ENCODE data around the gene DLAT. TPM values are rescaled to one million over a fixed set of nuclear protein-coding genes. Genes with fewer than 3 reads are reported as not detected.

Gene DLAT
- 10 to 100 TPM; 33.9 to 52.0 (median 39.0) TPM for total RNA-seq

DNA sequence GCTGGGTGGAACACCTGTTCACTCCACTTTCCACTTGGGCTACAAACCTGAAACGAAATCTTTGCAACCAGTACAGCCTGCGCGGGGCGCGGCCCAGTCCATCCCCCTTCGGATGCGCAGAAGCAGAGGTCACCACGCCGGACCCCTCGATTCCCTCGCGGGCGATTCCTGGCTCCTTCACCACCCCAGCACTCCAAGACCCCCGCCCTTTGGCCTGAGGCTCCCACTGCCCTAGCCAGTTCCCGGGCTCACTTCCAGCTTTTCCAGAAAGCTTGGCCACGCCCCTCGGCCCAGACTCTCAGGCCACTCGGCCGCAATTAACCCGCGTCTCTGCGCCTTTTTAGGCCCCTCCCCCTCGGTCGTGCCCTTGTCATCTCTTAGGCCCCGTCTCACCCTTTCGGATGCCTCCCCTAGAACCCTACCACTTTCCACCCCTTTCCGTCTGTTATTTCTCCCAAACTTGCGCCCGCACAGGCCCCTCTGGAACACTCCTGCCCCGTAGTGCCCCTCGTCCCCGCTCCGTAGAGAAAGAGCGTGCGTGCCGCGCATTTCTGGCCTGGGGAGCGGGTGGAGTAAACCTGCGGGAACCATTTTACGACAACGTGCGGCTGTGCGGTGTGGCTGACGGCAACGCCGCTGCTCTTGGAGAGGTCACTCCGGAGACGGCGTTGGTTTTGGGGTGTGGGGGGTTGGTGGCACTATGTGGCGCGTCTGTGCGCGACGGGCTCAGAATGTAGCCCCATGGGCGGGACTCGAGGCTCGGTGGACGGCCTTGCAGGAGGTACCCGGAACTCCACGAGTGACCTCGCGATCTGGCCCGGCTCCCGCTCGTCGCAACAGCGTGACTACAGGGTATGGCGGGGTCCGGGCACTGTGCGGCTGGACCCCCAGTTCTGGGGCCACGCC is at the start of gene DLAT:
Gene DLAT (plus strand): TSS at position 636 of the 906 bp plus-strand sequence. CDS start 65 bp downstream, at position 701.
- peak within 1 kb of the TSS; percentile 33 to 64 (median 64) for H3K4me3 ChIP-seq (replicated peaks in 1 of 3)
- 0 to 1% methylated on average over 42 to 45 of the region's 71 CpGs for WGBS, 2 donors
- H3K4me1 ChIP-seq, result peaks cover 9 to 15% of the 10 kb centered on the region in 2 donors
- intact Hi-C loops (cut with DNase I), result no loop called here
- peak; percentile 89 to 90 for DNase-seq
- no peaks in the 10 kb centered on the region for H3K9me3 ChIP-seq
- peak within 1 kb of the TSS; percentile 68 to 94 (median 92) for H3K27ac ChIP-seq
- TF ChIP-seq CTCF (IDR thresholded peaks at IDR 0.05) (no peak), POLR2A (IDR thresholded peaks at IDR 0.05) (peak in 1 of 2 donors; percentile 73)
- H3K36me3 ChIP-seq, result peaks cover 9 to 16% of the 10 kb centered on the region in 2 donors
- no peaks in the 10 kb centered on the region for H3K27me3 ChIP-seq

GRCh38 chr11:111976119-111976766 is 49.0 kb upstream of the DLAT start:
- H3K27me3 ChIP-seq, result no peaks in the 10 kb centered on the region
- WGBS, 2 donors, result 53 to 56% methylated on average over 6 to 7 of the region's 7 CpGs
- H3K9me3 ChIP-seq, result no peaks in the 10 kb centered on the region
- intact Hi-C loops (cut with DNase I), result loop anchor here (5.0 kb wide), 2 partner anchors 39 to 99 kb away; partner anchors contain the start of genes CFAP68, DIXDC1 and FDXACB1
- H3K4me1 ChIP-seq, result peaks cover 12 to 43% of the 10 kb centered on the region in 2 donors
- H3K27ac ChIP-seq, result peak overlapping the region; percentile 93 to 97 (median 97)
- TF ChIP-seq POLR2A (IDR thresholded peaks at IDR 0.05) (no peak), CTCF (IDR thresholded peaks at IDR 0.05) (no peak)
- H3K36me3 ChIP-seq, result no peaks in the 10 kb centered on the region
- DNase-seq, result no peak
- peak overlapping the region in 1 of 3 donors; percentile 74 for H3K4me3 ChIP-seq (replicated peaks in 1 of 3)

DNA sequence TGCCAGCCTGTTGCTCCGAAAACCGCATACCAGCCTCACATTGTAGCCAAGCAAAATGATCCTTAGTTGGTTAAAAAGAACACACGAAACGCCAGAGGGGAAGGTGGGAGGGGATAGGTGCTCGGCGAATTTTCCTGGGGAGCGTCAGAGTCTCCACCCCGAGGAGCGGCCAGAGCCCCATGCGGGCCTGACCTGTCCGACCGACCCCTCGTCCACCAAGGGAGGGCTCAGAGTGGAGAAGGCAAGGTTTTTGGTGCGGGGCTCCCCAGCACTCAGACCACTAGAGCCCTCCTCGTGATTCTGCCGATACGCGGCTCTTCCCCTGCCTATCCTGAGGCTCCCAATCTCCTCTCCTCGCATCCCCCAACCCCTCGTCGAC is 48.5 kb upstream of the DLAT start:
- intact Hi-C loops (cut with DNase I), result loop anchor here (5.0 kb wide), 2 partner anchors 39 to 99 kb away; partner anchors contain the start of genes CFAP68, DIXDC1 and FDXACB1
- H3K27me3 ChIP-seq, result no peaks in the 10 kb centered on the region
- H3K4me3 ChIP-seq (replicated peaks in 1 of 3), result peak overlapping the region in 2 of 3 donors; percentile 8 to 74
- H3K36me3 ChIP-seq, result no peaks in the 10 kb centered on the region
- H3K4me1 ChIP-seq, result peaks cover 17 to 46% of the 10 kb centered on the region in 2 donors
- WGBS, 2 donors, result 18 to 24% methylated on average over 18 of the region's 21 CpGs
- DNase-seq, result peak; percentile 68 to 69
- H3K9me3 ChIP-seq, result no peaks in the 10 kb centered on the region
- H3K27ac ChIP-seq, result peak overlapping the region; percentile 93 to 97 (median 97)
- TF ChIP-seq POLR2A (IDR thresholded peaks at IDR 0.05) (peak; percentile 5 to 71), CTCF (IDR thresholded peaks at IDR 0.05) (peak in 1 of 6 experiments; percentile 5)

DNA sequence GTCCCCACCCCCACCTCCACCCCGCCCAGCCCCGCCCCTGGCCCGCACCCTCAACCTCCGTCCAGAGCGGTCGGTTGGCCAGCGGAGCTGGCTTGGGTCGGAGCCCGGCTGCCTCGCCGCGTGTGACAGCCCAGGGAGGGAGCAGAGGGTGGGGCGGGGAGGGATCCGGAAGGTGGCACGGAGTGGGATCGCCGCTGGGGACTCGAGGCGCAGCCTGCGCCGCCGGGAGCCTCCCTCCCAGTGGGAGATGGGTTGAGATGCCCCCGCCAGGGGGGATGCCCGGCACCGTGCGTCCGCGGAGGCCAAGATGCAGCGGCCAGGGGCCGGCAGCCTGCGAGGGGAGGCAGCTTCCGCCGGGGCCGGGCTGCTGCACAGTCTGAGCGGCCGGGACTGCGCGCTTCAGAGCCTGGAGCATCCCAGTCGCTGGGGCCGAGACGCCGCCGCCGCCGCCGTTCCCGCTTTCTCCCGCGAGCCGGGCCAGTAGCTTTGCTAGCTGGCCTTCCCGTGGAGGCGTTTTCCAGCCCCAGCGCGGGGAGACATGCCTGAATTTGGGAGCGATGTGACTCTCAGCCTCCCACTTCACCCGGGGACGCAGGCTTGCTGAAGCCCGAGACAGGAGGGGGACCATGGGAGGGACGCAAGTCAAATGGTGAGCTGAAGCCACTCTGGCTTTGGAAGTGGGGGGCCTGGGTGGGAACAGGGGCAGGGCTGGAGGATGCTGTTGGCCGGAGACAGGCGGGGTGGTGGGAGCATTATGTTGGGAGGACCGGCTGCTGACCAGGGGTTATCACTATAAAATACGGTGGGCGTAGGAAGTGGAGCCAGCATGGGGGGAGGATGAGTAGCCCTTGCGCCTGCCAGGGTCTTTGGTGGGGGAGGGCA is 47.8 kb upstream of the DLAT start:
- Histone ChIP-seq H3K27ac (peak overlapping the region; percentile 93 to 97 (median 97)), H3K4me3 (replicated peaks in 1 of 3) (peak overlapping the region; percentile 7 to 74 (median 8)), H3K36me3 (no peaks in the 10 kb centered on the region), H3K4me1 (peaks cover 17 to 50% of the 10 kb centered on the region in 2 donors), H3K9me3 (no peaks in the 10 kb centered on the region), H3K27me3 (no peaks in the 10 kb centered on the region)
- intact Hi-C loops (cut with DNase I), result loop anchor here (5.0 kb wide), 2 partner anchors 40 to 100 kb away; partner anchors contain the start of genes CFAP68, DIXDC1 and FDXACB1
- 11 to 24% methylated on average over 7 to 15 of the region's 65 CpGs for WGBS, 2 donors
- peak; percentile 83 to 88 for DNase-seq
- TF ChIP-seq POLR2A (IDR thresholded peaks at IDR 0.05), result peak in 1 of 2 donors; percentile 45
- no peak for TF ChIP-seq CTCF (IDR thresholded peaks at IDR 0.05)
